GM18870 (cell line): ENCODE measurements around the gene RTTN.

Experiments used
- ATAC-seq: cut with Tn5 transposase; IDR thresholded peaks from one replicate; pipeline ENCODE4 v1.9.1; 2021; ENCODE audit warnings: moderate library complexity; ENCODE audit not compliant: unreplicated experiment

RTTN gene

DNA sequence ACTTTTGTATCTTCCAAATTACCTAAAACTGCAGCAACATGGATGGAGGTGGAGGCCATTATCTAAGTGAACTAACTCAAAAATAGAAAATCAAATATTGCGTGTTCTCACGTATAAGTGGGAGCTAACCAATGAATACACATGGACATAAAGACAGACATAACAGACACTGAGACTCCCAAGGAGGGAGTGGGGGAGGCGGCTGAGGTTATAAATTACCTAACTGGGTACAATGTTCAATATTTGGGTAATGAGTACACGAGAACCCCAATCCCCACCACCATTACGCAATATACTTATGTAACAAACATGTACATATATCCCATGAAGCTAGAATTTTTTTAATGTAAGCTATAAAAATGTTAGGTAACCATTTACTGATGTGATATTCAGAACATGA lies 119.8 kb downstream of the RTTN start:
- ATAC-seq = no peak

DNA sequence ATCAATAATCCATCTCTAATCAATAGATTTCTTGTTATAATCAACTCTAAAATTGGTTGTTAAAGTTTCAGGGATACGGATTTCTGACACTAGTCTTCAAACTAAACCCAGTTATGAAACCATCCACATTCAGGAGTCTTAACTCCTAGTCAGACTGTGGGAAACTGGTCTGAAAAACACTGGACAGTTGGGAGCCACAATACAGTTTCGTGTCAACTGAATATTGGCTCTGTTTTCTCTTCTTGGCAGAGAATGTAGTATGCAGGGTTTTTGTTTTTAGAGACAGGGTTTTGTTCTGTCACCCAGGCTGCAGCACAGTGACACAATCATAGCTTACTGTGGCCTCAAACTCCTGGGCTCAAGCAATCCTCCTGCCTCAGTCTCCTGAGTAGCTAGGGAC lies 123.1 kb downstream of the RTTN start:
- no peak for ATAC-seq

DNA sequence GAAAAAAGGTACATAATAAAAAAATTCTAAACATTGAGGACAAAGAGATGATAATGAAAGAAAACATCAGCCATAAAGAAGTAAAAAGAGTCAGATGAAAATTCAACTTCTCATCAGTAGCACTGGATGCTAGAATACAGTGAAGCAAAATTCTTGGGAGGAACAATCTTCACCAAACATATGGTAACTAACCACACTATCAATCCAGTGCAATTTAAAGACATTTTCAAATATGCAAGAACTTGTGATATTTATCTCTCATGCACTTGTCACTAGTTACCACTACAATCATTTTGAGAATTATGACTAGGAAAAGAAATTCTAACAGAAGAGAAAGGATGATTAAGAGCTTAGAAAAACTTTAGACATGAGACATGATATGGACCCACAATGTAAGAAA lies 127.4 kb downstream of the RTTN start:
- ATAC-seq = no peak

DNA sequence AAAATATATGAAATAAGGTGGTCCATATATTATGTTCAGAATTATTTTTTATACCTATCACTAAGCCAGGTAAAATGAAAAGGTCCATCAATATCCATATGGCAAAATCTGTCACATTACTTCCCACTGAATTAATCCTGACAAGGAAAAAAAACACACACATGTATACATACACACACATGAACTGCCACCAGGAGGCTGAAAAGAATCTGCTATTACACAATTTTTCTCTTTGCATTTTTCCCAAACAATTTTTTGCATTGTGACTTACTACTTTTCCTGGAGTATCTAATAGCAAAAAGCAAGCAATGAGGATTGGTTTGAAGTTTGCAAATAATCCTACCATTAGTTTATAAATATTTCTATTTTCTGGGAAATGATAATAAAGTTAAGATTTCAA lies 129.6 kb downstream of the RTTN start:
- ATAC-seq = no peak

DNA sequence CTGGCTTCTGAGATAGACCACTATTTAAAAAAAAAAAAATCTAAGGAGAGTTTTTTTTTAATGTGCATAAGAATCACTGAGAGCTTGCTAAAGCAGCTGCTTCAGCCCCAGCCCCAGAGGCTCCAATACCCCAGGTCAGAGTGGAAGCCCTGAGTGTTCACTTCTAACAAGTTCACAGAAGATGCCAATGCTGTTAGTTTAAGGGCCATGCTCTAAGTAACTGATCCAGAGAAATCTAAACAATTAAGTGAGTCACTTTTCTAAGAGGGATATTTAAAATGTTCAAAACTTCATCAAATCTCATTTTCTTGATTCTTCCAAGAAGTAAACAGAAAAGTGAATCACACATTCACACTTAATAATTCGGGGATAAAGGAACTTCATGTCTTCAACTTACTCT lies 131.4 kb downstream of the RTTN start:
- ATAC-seq = no peak

DNA sequence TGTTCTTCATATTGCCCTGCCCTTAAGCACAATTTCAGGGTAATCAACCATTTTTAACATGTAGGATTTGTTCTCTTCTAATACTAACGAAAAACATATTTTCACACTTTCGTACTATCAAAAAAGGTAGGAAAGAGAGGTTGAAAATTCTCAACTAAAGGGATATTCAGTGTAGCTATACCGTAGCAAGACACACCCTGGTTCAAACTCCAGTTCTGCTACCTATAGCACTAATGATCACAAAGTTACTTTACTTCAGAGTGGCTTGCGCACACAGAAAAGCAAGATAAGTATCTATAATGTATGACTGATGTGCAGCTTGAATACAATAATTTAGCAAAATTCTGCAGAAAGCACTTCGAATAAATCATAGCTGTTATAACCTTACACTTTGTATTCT lies 132.1 kb downstream of the RTTN start:
- no peak for ATAC-seq

DNA sequence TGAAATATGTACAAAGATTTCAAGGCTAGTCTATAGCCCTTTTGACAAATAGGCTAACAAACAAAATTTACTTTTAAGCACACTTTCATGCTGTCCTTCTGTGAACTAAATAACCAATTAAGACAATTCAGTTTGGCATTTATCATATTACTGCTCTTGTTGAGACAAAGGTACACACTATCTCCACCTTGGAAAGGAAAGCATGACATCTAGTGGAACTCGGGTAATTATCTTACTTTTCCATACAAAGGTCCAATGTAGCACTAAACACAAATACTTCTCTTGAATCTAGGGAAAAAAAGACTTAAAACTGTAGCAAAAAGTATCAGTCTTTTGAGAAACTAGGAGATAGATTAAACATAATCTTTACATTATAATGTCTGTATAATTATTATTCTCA lies 132.8 kb downstream of the RTTN start:
- ATAC-seq = no peak

DNA sequence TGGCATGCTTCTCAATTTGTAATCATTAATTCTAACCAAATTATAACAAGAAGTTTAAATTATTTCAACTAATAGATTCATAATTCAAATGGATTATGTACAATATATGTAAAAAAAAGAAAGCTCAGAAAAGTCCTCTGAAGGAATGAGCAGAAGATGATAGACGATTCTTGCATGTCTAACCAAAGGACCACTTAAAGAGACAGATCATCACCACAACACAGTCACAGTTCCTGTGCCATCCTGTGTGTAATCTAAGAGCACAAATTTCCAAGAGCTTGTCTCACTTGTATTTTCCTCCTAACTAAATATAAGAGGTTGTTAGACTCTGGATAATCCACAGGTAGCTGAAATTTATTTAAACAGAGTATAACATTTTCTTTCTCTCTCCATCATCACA lies 135.5 kb downstream of the RTTN start:
- ATAC-seq = no peak

DNA sequence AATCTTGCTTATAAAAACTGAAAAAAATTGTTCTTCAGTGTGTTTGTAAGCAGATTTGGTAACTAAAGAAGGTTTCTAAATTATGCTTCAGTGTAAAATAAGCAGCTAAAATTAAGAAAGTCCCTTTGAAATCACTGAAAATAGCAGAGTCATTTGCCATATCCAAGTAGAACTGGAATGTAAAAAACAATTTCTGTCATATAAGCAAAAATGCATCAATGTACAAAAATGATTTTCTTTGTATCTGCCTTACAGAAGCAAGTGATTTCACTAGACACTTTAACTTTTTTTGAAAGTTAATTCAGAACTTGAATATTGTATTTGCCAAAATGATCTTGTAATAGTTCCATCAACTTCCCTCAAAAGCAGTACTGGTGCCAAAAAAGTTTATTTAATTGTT lies 136.1 kb downstream of the RTTN start:
- ATAC-seq = no peak

DNA sequence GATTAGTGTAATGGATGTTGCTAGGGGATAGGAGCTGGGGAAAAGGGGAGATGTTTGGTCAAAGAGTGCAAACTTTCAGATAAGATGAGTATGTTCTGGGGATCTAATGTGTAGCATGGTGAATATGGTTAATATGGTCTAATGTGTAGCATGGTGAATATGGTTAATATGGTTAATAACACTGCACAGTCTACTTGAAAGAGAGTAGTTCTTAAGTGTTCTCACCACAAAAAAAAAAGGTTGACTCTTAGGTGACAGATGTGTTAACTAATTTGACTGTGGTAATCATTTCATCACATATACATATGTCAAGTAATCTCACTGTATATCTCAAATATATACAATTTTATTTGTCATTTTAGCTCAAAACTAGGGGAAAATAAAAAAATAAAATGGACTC lies 136.5 kb downstream of the RTTN start:
- no peak for ATAC-seq

DNA sequence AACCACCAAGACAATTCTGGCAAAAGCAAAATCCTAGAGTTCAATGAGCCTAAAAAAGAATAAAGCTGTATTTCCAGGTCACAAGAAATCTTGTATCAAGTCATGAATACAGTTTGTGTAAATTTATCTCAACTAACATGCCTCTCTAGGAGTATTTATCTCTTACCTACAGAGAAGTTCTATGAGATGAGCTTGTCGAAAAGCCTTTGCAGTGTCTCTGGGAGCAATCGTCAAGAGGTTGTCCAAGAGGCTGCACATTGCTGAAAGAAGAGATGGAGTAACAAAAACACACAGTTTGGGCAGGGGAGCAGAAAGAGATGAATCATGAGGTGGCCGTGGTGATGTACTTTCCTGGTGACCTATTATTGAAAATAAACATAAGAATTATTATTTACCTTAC lies 145.8 kb downstream of the RTTN start:
- no peak for ATAC-seq

DNA sequence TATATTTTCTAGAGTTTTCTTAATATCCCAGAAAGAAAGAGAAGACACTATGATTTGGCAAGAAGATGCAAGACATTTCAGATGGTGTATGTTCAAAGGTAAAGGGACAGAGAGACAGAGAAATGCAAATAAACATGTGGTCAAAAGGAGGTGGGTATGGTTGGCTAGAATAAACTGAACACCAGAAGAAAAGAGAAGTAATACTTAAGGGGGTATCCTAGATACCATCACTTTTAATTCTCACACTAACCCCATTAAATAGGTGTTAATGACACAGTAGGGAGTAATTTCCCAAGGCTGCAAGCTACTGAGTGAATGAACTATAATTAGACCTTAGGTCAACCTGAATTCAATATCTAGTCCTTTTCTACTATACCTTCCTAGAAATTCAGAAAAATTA lies 146.6 kb downstream of the RTTN start:
- peak; percentile 100 for ATAC-seq

DNA sequence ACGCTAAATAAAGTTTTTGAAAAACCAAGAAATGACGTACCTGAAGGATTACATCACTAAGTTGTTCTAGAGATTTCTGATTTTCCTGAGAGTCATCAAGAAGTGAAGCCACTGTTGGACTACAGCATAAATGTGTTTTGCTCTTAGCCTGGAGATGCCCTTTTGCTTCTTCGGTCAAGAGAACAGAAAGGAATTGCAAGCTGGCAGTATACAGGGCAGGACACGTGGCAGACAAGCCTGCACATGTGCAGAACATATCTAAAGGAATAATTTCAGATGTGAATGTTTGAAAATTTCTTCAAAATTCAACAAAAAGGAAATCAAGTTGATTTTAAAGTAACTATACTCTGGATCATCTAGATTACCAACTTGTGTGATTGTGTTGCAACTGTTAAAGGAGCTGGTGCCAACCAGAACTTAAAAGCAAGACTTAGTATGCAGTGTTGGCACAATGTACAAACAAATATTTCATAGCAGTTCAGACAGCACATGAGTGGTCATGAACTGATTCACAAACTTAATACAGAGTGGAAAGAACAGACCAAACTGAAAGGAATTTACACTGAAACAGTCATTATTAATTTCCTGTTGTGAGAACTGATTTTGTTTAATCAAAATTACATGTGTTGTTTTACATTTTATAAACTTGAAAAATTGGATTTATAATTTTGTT lies 157.4 kb downstream of the RTTN start:
- ATAC-seq = no peak

DNA sequence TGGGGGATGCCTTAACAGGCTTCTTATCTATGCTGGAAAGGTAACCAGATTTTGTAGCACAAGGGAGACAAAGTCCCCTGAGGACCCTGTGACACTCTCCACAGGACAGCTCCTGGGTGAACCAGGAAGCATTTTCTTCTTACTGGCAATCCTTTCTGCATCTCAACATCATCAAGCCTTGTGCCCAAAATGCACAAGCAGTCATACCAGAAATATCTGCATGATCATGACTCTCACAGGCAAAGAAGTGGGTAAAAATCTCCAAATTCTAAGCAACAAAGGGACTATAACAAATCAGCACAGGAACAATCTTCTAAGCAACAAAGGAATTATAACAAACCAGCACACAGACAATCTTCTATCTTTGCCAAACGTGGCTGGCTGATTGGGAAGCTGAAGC lies 158.7 kb downstream of the RTTN start:
- no peak for ATAC-seq

DNA sequence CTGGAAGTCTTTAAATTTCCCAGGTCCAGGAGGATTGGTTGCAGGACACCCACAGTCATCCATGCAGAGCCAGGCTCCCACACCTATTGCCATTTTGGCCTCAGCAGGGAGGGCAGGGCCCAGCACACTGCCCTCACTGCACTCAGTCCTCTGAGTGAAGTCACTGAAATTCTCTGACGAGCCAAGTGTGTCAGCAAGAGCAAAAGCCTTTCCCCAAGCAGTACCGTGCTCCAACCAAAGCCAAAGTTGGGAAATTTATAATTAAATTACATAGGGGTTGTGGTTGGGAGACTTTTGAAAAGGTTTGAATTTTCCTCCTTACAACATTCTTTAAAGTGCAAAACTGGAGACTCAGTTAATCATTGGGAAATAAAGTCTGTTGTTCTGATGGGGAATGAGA lies 159.3 kb downstream of the RTTN start:
- no peak for ATAC-seq

DNA sequence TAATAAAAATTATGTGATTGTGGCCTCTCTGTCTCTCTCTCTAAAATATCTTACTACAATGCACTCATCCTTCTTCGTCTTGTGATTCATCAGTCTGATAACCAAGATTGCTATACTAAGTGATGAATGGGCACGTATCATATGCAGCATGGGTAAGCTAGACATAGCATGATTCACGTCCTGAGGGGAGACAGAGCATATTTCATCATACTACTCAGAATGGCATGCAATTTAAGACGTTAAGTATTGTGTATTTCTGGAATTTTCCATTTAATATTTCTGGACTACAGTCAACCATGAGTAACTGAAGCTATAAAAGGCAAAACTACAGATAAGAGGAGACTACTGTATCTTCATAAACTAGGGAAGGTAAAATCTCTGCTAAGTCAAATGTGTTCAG lies 160.9 kb downstream of the RTTN start:
- no peak for ATAC-seq

DNA sequence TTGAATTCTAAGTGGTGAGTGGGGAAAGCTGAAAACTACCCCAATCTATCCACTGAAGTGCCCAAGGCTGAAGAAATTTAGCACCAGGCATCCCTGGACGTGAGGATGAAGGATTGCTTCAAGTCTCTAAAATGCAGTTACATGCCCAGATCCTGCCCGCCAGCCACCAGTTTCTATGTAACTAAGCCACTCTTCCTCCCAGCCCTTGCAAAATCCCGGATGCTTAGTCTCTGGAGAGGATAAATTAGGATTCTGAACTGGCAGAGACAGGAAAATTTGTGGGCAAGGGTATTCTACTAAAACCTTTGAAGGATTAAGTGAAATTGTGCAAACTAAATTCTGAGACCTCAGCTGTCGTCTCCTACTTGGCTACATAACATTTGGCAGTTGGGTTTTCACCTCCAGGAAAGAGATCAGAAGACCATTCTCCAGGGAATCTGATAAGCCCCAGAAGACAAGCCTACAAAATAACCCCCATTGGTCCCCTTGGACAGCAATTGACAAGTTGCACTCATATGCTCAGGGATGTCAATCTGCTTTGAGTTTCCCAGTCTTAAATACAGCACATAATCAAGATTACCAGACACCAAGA lies 163.9 kb downstream of the RTTN start:
- no peak for ATAC-seq

DNA sequence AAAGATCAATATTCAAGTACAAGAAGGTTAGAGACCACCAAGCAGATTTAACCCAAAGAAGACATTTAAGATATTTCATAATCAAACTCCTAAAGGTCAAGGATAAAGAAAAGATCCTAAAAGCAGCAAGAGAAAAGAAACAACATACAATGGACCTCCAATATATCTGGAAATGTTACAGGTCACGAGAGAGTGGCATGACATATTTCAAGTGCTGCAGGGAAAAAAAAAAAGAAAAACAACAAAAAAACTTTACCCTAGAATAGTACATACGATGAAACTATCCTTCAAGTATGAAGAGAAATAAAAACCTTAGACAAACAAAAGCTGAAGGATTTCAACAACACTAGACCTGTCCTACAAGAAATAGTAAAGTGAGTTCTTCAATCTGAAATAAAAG lies 166.3 kb downstream of the RTTN start:
- ATAC-seq = no peak

DNA sequence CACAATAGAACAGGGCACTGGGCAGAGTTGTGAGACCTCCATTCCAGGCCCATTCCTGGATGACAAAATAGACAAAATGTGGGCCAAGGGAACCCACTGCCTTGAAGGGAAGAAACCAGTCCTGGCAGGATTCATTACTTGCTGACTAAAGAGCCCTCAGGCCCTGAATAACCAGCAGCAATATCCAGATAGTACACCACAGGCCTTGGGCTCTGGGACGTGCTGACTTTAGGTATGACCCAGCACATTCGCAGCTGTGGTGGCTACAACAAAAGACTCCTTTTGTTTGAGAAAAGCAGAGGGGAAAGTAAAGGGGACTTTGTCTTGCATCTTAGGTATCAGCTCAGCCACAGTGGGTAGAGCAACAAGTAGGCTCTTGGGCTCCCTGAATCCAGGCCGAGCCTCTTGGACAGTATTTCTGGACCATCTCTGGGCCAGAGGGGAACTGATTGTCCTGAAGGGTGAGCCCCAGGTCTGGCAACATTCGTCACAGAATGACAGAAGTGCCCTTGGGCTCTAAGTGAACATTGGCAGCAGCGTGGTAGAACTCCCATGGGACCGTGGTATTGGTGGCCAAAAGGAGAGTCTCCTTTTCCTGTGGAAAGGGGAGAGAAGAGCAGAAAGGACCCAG lies 167.9 kb downstream of the RTTN start:
- no peak for ATAC-seq

DNA sequence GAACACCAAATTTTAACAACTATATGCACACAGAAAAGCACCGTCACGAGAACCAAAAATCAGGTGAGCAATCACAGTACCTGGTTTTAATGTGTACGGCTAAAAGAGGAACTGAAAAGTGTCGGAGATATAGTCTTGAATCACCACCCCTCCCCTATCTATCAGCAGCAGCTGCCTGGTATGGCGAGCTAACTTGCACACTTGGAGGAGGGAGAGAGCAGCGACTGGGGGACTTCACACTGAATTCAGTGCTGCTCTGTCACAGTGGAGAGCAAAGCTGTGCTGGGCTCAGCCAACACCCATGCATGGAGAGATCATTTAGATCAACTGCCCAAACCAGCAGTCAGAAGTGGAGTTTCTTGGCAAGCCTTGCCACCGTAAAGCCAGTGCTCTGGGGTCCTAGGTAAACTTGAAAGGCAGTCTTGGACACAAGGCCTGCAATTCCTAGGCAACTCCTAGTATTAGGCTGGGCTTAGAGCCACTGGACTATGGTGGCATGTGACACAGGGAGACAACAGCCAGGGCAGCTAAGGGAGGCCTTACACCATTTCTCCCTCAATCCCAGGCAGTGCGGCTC lies 168.6 kb downstream of the RTTN start:
- ATAC-seq = peak; percentile 99

DNA sequence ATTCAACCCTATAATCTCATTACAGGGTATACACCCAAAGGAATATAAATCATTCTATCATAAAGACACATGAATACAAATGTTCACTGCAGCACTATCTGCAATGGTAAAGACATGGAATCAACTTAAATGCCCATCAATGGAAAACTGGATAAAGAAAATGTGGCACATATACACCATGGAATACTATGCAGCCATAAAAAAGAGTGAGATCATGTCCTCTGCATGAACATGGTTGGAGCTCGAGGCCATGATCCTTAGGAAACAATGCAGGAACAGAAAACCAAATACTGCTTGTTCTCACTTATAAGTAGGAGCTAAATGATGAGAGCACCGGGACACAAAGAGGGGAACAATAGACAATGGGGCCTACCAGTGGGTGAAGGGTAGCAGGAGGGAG lies 169.3 kb downstream of the RTTN start:
- ATAC-seq = no peak

DNA sequence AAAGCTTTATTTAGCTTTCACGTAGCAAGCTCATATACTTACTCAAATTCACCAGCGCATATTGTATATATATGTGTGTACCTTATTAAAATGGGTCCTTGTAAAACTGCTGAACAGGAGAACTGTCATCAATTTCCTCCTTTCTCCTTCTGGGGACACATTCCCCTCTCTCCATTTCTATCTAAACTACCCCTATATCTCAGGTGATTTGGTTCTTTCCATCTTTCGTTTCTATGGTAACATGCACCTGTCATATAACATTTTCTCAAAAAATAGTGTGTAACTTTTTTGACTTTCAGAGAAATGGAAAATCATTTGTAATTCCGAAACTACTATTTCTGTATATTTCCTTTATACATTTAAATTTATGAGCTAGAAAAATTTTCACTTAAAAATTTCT lies 174.3 kb downstream of the RTTN start:
- ATAC-seq = no peak
